K562 (cell line): ENCODE measurements around the gene TECPR2. TPM values are rescaled to one million over a fixed set of nuclear protein-coding genes. Genes with fewer than 3 reads are reported as not detected.

ENCODE experiments used
- ARID2 ChIP-seq: fragments of 450-650 bp; IDR thresholded peaks from 2 replicates; pipeline ENCODE4 v1.6.1; 2017; ENCODE audit warnings: antibody characterized with exemption, mild to moderate bottlenecking
- ATF3 ChIP-seq, 2 experiments: fragments of 450-650 bp in 1 of 2; sonication (generic) in 1 of 2; formaldehyde crosslinking in 1 of 2; IDR thresholded peaks in 1 of 2; conservative IDR thresholded peaks in 1 of 2; 2 replicates each; pipeline versions ENCODE4 v1.6.1 to v1.8.1; 2016 to 2023; ENCODE audit warnings: mild to moderate bottlenecking in 2 of 2, moderate library complexity in 2 of 2, inconsistent platforms in 1 of 2, missing genetic modification reagents in 1 of 2
- CREB5 ChIP-seq: fragments of 250-450 bp; sonication (Bioruptor Pico); IDR thresholded peaks from 2 replicates; pipeline ENCODE4 v1.5.0; 2020; ENCODE audit warnings: mild to moderate bottlenecking
- E4F1 ChIP-seq: fragments of 250-450 bp; sonication (Bioruptor Pico); IDR thresholded peaks from 2 replicates; pipeline ENCODE4 v1.5.0; 2021; ENCODE audit warnings: mild to moderate bottlenecking, borderline replicate concordance
- FOSL1 ChIP-seq: fragments of 200-800 bp; sonication (Bioruptor generic); conservative IDR thresholded peaks from 2 replicates; pipeline ENCODE4 v1.6.1; 2016; ENCODE audit warnings: missing genetic modification characterization, missing compliant biosample characterization
- KLF10 ChIP-seq: fragments of 250-450 bp; sonication (Bioruptor Pico); IDR thresholded peaks from 2 replicates; pipeline ENCODE4 v1.6.1; 2021; ENCODE audit warnings: matching md5 sums
- NR3C1 ChIP-seq: sonication (generic); formaldehyde crosslinking; IDR thresholded peaks from 2 replicates; pipeline ENCODE4 v1.8.1; 2022; ENCODE audit warnings: missing genetic modification reagents
- PHF21A ChIP-seq: fragments of 450-650 bp; IDR thresholded peaks from 2 replicates; pipeline ENCODE4 v1.6.1; 2017; ENCODE audit warnings: low read depth, borderline replicate concordance
- RBM22 ChIP-seq: fragments of 200-400 bp; formaldehyde crosslinking; IDR thresholded peaks from 2 replicates; pipeline ENCODE4 v1.6.1; 2018; ENCODE audit warnings: low read length, low read depth; ENCODE audit not compliant: poor library complexity, severe bottlenecking
- SMARCA4 ChIP-seq: fragments of 450-650 bp; IDR thresholded peaks from 2 replicates; pipeline ENCODE4 v1.6.1; 2016
- TOE1 ChIP-seq, 2 experiments: fragments of 450-650 bp in 1 of 2; sonication (generic) in 1 of 2; formaldehyde crosslinking in 1 of 2; IDR thresholded peaks; 2 replicates each; pipeline versions ENCODE4 v1.7.1 to v1.8.0; 2016 to 2022; ENCODE audit warnings: borderline replicate concordance in 2 of 2, mild to moderate bottlenecking in 2 of 2, antibody characterized with exemption in 1 of 2, inconsistent platforms in 1 of 2, low read depth in 1 of 2, missing genetic modification reagents in 1 of 2, moderate library complexity in 1 of 2
- U2AF2 ChIP-seq: fragments of 200-400 bp; formaldehyde crosslinking; optimal IDR thresholded peaks from 2 replicates; pipeline ENCODE3; 2017; ENCODE audit warnings: low read depth, mild to moderate bottlenecking, low read length
- WHSC1 ChIP-seq: IDR thresholded peaks from one replicate; pipeline ENCODE4 v1.6.1; 2012; ENCODE audit warnings: low read length, control low read depth, inconsistent platforms
- ZBTB33 ChIP-seq: sonication (generic); formaldehyde crosslinking; IDR thresholded peaks from 2 replicates; pipeline ENCODE4 v1.8.1; 2023; ENCODE audit warnings: mild to moderate bottlenecking, missing genetic modification reagents
- ZNF384 ChIP-seq: IDR thresholded peaks from 2 replicates; pipeline ENCODE4 v1.6.1; 2012; ENCODE audit warnings: low read depth, low read length, improper control_type of control experiment
- polyA plus RNA-seq, 8 experiments: library from polyadenylated mRNA; depleted of rRNA in 4 of 8; stranded (reverse) in 5 of 8; unstranded in 3 of 8; fragments of >200 nt; fragmentation: Nextera tagmentation in 2 of 8; fragmentation: Illumina TruSeq in 1 of 8; extraction: Ambion mirVana in 2 of 8; extraction: Trizol in 1 of 8; gene quantifications; 2 replicates each; pipeline versions ENCODE4 v1.2.1 to v1.2.3, GENCODE V29; 2011 to 2014; ENCODE audit warnings: inconsistent platforms in 1 of 8, missing spikeins in 1 of 8
- total RNA-seq, 7 experiments: library from RNA; depleted of rRNA in 6 of 7; stranded (reverse); fragments of >200 nt in 6 of 7; fragmentation: Illumina TruSeq in 2 of 7; extraction: Trizol in 2 of 7; gene quantifications; 2 replicates each; pipeline versions ENCODE4 v1.2.1 to v1.2.3, GENCODE V29; 2011 to 2021; ENCODE audit warnings: low replicate concordance in 1 of 7

The TECPR2 gene
- total and polyA plus RNA-seq, 9 of the 15 experiments (the other 6 are each of a cell fraction or from before 2014, with no cell fraction given): 0.04 to 3.0 (median 0.83) TPM

GRCh38 chr14:102525929-102526497 is 163.3 kb downstream of the TECPR2 start (continued):
- TF ChIP-seq ZBTB33 (CRISPR knock-in tag) (peak; percentile 71), TOE1 (IDR thresholded peaks at IDR 0.05; ENCODE audit: borderline replicate concordance) (0 out of 2 replicates have a peak, but pooled peaks have one; percentile 8), TOE1 (CRISPR knock-in tag; IDR thresholded peaks at IDR 0.05; ENCODE audit: borderline replicate concordance, low read depth) (no peak), CREB5 (CRISPR knock-in tag) (0 out of 2 replicates have a peak, but pooled peaks have one; percentile 28), U2AF2 (no peak), SMARCA4 (no peak; the same call in 1 of the 2 replicates), ATF3 (IDR thresholded peaks at IDR 0.05) (peak; percentile 48; the same call in 1 of the 2 replicates), ATF3 (CRISPR knock-in tag; conservative IDR thresholded peaks at IDR 0.05) (no peak), PHF21A (no peak), KLF10 (CRISPR knock-in tag) (no peak), NR3C1 (no peak), E4F1 (CRISPR knock-in tag) (no peak), RBM22 (no peak), WHSC1 (no peak), ZNF384 (peak; percentile 86), ARID2 (0 out of 2 replicates have a peak, but pooled peaks have one; percentile 0), FOSL1 (tag) (peak; percentile 71)
